Neural progenitor cell (in vitro differentiated cells): ENCODE results near the gene TRIM40. TPM values are rescaled to one million over a fixed set of nuclear protein-coding genes. Genes with fewer than 3 reads are reported as not detected.

ENCODE experiments used
- DNase-seq: peaks from one replicate; pipeline ENCODE4 v3.0.0-alpha.2; 2016; ENCODE audit warnings: low spot score
- H2AFZ ChIP-seq: fragments of 200-600 bp; sonication (generic); replicated peaks from 2 replicates; pipeline ENCODE4 v1.6.1; 2016; ENCODE audit warnings: antibody characterized with exemption
- H3F3A ChIP-seq: fragments of 200-600 bp; sonication (generic); 2 replicates; pipeline ENCODE4 v1.6.1; 2016; ENCODE audit warnings: antibody characterized with exemption, low read depth
- H3K27ac ChIP-seq: fragments of 200-600 bp; sonication (generic); 2 replicates; pipeline ENCODE4 v1.5.1; 2016; ENCODE audit warnings: mild to moderate bottlenecking
- H3K27me3 ChIP-seq: fragments of 200-600 bp; sonication (generic); 2 replicates; pipeline ENCODE4 v1.6.1; 2016; ENCODE audit warnings: mild to moderate bottlenecking, moderate library complexity
- H3K36me3 ChIP-seq: fragments of 200-600 bp; sonication (generic); 2 replicates; pipeline ENCODE4 v1.5.1; 2016
- H3K4me1 ChIP-seq: fragments of 200-600 bp; sonication (generic); 2 replicates; pipeline ENCODE4 v1.6.1; 2016; ENCODE audit warnings: mixed run types
- H3K4me2 ChIP-seq: fragments of 200-600 bp; sonication (generic); 2 replicates; pipeline ENCODE4 v1.6.1; 2016
- H3K4me3 ChIP-seq: fragments of 200-600 bp; sonication (generic); 2 replicates; pipeline ENCODE4 v1.5.1; 2016
- H3K79me2 ChIP-seq: fragments of 200-600 bp; sonication (generic); 2 replicates; pipeline ENCODE4 v1.6.1; 2016; ENCODE audit warnings: low read depth
- H3K9ac ChIP-seq: fragments of 200-600 bp; sonication (generic); 2 replicates; pipeline ENCODE4 v1.6.1; 2016
- H3K9me3 ChIP-seq: fragments of 200-600 bp; sonication (generic); 2 replicates; pipeline ENCODE4 v1.5.1; 2016; ENCODE audit warnings: low read depth
- H4K20me1 ChIP-seq: fragments of 200-600 bp; sonication (generic); 2 replicates; pipeline ENCODE4 v1.6.1; 2016; ENCODE audit warnings: low read depth
- H3K27ac Mint-ChIP-seq: 3 replicates; pipeline ENCODE4 v1.8.0; 2021; ENCODE audit warnings: mixed read lengths
- H3K27me3 Mint-ChIP-seq: 2 replicates; pipeline ENCODE4 v1.8.0; 2022; ENCODE audit warnings: low read depth, mild to moderate bottlenecking, inconsistent platforms, moderate library complexity, mixed read lengths; ENCODE audit not compliant: insufficient read depth
- H3K36me3 Mint-ChIP-seq: 3 replicates; pipeline ENCODE4 v1.8.0; 2021; ENCODE audit warnings: mixed read lengths
- H3K4me1 Mint-ChIP-seq: 3 replicates; pipeline ENCODE4 v1.8.0; 2021; ENCODE audit warnings: mixed read lengths
- H3K4me3 Mint-ChIP-seq: 3 replicates; pipeline ENCODE4 v1.8.0; 2021; ENCODE audit warnings: mild to moderate bottlenecking, moderate library complexity, mixed read lengths
- H3K9me3 Mint-ChIP-seq: 3 replicates; pipeline ENCODE4 v1.8.0; 2020; ENCODE audit warnings: mixed read lengths
- EZH2 ChIP-seq: fragments of 200-600 bp; sonication (generic); IDR thresholded peaks from 2 replicates; pipeline ENCODE4 v1.6.1; 2017; ENCODE audit warnings: antibody characterized with exemption, mild to moderate bottlenecking, moderate library complexity
- EZH2phosphoT487 ChIP-seq: fragments of 200-600 bp; sonication (generic); IDR thresholded peaks from 2 replicates; pipeline ENCODE4 v1.6.1; 2017; ENCODE audit warnings: antibody characterized with exemption
- total RNA-seq: library from RNA; depleted of rRNA; stranded (reverse); fragments of >200 nt; gene quantifications from 2 replicates; pipeline ENCODE4 v1.2.3, GENCODE V29; 2015; ENCODE audit warnings: low replicate concordance
- TF ChIP-seq, protein P1 (sequence below): fragments of 200-600 bp; sonication (generic); IDR thresholded peaks from 2 replicates; pipeline ENCODE4 v1.5.1; 2017; ENCODE audit warnings: antibody characterized with exemption, mild to moderate bottlenecking

Gene TRIM40
- total RNA-seq, 1 donor from 2014 or later, result not detected

DNA sequence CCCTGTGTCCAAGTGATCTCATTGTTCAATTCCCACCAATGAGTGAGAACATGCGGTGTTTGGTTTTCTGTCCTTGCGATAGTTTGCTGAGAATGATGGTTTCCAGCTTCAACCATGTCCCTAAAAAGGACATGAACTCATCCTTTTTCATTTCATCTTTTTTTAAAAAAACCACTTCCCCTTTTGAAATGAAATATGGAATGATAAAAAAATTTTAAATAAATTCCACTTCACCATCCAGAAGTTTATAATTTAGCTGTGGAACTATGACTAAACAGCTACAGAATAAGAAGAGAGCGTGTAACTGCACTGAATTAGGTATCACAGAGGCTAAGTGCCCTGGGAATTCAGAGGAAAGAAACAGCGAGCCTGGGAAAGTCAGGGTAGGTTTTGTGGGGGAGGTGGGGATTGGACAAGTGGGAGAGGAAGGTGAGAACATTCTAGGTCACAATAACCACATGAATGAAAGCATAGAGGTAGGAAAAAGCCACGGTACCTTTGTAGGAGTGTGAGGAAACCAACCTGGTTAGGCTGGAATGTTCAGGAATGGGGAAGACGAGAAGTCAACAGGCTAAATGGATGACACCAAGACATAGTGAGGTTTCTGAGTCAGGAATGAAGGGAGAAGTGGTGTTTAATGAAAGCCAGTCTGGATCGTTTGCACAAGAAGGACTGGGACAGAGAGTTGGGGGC lies 14.1 kb downstream of the TRIM40 start:
- Mint-ChIP-seq H3K27ac (no peak overlapping the region), H3K27me3 (peaks cover 2% of the 10 kb centered on the region), H3K9me3 (no peaks in the 10 kb centered on the region), H3K4me1 (no peaks in the 10 kb centered on the region), H3K4me3 (no peak overlapping the region), H3K36me3 (no peaks in the 10 kb centered on the region)
- H3K9ac ChIP-seq, result no peak overlapping the region
- no peaks in the 10 kb centered on the region for H3K79me2 ChIP-seq
- no peaks in the 10 kb centered on the region for H3F3A ChIP-seq
- no peaks in the 10 kb centered on the region for H3K9me3 ChIP-seq
- H3K27ac ChIP-seq, result no peak overlapping the region
- H2AFZ ChIP-seq, result no peak overlapping the region
- no peak for DNase-seq
- H3K27me3 ChIP-seq, result peaks cover 16% of the 10 kb centered on the region
- TF ChIP-seq, protein P1, sequence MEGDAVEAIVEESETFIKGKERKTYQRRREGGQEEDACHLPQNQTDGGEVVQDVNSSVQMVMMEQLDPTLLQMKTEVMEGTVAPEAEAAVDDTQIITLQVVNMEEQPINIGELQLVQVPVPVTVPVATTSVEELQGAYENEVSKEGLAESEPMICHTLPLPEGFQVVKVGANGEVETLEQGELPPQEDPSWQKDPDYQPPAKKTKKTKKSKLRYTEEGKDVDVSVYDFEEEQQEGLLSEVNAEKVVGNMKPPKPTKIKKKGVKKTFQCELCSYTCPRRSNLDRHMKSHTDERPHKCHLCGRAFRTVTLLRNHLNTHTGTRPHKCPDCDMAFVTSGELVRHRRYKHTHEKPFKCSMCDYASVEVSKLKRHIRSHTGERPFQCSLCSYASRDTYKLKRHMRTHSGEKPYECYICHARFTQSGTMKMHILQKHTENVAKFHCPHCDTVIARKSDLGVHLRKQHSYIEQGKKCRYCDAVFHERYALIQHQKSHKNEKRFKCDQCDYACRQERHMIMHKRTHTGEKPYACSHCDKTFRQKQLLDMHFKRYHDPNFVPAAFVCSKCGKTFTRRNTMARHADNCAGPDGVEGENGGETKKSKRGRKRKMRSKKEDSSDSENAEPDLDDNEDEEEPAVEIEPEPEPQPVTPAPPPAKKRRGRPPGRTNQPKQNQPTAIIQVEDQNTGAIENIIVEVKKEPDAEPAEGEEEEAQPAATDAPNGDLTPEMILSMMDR, result no peak
- TF ChIP-seq EZH2 (no peak), EZH2phosphoT487 (no peak)
- no peaks in the 10 kb centered on the region for H3K36me3 ChIP-seq
- H3K4me2 ChIP-seq, result no peak overlapping the region
- no peak overlapping the region for H3K4me3 ChIP-seq
- H3K4me1 ChIP-seq, result no peaks in the 10 kb centered on the region
- H4K20me1 ChIP-seq, result no peaks in the 10 kb centered on the region

DNA sequence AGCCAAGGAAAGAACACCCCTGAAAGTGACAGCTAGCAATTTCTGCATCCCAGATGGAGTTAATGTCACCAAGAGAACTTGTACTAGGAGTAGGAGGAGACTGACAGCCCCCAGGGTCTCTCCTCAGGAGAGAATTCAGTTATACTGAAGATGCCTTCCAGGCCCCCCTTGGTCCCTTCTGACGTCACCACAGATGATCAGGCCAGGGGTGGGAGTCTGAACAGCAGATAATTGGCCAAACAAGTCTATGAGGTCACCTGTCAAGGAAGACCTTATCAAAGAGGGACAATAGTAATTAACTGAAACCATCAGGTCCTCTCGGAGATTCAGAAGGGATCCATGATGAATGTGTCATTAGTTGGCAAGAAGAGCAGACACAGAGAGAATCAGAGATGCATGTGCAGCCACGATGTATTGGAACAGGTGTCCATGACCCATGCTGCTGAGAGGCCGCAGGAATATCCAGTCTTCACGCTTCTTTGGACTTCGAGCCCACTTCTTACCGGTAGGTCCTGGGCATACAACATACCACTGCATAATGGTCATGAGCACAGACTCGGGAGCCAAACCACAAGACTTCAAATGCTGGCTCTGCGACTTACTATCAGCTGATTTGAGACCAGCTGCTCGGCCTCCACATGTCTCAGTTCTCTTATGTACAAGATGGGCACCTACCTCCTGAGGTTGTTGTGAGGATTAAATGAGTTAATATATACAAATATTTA lies 14.9 kb downstream of the TRIM40 start:
- H3K27me3 ChIP-seq, result peaks cover 13% of the 10 kb centered on the region
- no peak overlapping the region for H2AFZ ChIP-seq
- no peaks in the 10 kb centered on the region for H3K9me3 ChIP-seq
- H3K9me3 Mint-ChIP-seq, result no peaks in the 10 kb centered on the region
- no peak overlapping the region for H3K4me3 ChIP-seq
- H3K36me3 ChIP-seq, result no peaks in the 10 kb centered on the region
- peaks cover 2% of the 10 kb centered on the region for H3K27me3 Mint-ChIP-seq
- TF ChIP-seq EZH2phosphoT487 (no peak), EZH2 (no peak)
- TF ChIP-seq, protein P1, result no peak
- H3K27ac Mint-ChIP-seq, result no peak overlapping the region
- no peaks in the 10 kb centered on the region for H3K79me2 ChIP-seq
- no peaks in the 10 kb centered on the region for H3K4me1 Mint-ChIP-seq
- no peaks in the 10 kb centered on the region for H4K20me1 ChIP-seq
- no peak overlapping the region for H3K9ac ChIP-seq
- H3K27ac ChIP-seq, result no peak overlapping the region
- DNase-seq, result no peak
- H3K4me3 Mint-ChIP-seq, result no peak overlapping the region
- no peaks in the 10 kb centered on the region for H3F3A ChIP-seq
- no peaks in the 10 kb centered on the region for H3K4me1 ChIP-seq
- H3K36me3 Mint-ChIP-seq, result no peaks in the 10 kb centered on the region
- no peak overlapping the region for H3K4me2 ChIP-seq

DNA sequence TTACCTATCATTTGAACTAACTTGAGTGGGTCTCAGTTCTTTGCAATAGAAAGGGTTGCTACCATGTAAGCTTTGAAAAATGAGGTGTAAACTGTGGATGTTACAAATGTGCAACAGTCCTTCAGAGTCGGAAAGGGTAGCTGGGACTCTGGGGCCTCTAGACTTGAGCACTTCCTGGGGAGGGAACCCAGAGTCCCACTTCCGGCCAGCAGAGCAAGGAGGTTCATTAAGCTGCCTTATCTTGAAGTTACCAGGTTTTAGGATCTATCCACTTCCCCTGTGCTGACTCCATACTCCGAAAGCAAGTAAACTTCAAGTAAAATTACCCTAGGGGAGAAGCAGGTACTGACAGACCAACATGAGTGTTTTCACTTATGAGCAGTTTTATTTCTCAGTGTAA lies 15.6 kb downstream of the TRIM40 start:
- Histone ChIP-seq H3K36me3 (no peaks in the 10 kb centered on the region), H3F3A (no peaks in the 10 kb centered on the region), H2AFZ (no peak overlapping the region), H3K4me3 (no peak overlapping the region), H3K79me2 (no peaks in the 10 kb centered on the region), H3K9ac (no peak overlapping the region), H4K20me1 (no peaks in the 10 kb centered on the region), H3K27ac (no peak overlapping the region), H3K9me3 (no peaks in the 10 kb centered on the region), H3K27me3 (peaks cover 11% of the 10 kb centered on the region), H3K4me1 (no peaks in the 10 kb centered on the region), H3K4me2 (no peak overlapping the region)
- H3K27me3 Mint-ChIP-seq, result peaks cover 2% of the 10 kb centered on the region
- H3K36me3 Mint-ChIP-seq, result no peaks in the 10 kb centered on the region
- no peak overlapping the region for H3K4me3 Mint-ChIP-seq
- TF ChIP-seq EZH2phosphoT487 (no peak), EZH2 (no peak)
- TF ChIP-seq, protein P1, result no peak
- H3K27ac Mint-ChIP-seq, result no peak overlapping the region
- no peak for DNase-seq
- H3K4me1 Mint-ChIP-seq, result no peaks in the 10 kb centered on the region
- no peaks in the 10 kb centered on the region for H3K9me3 Mint-ChIP-seq
